Immature natural killer cell (primary cell): ENCODE measurements around the gene ZNF808. TPM values are rescaled to one million over a fixed set of nuclear protein-coding genes. Genes with fewer than 3 reads are reported as not detected.
"Not testable (repeated sequence)": the region's sequence is repeated elsewhere in the genome, so short reads cannot be mapped to it uniquely, and the experiment has no call there.

ENCODE experiments used
- DNase-seq, 3 donors: peaks; one replicate each; pipeline ENCODE4 v3.0.0; 2022; ENCODE audit warnings: mixed read lengths in 1 of 3
- H3K27ac Mint-ChIP-seq, 6 donors: one replicate each; pipeline ENCODE4 v1.8.0; 2020; ENCODE audit warnings: mixed read lengths in 6 of 6, mild to moderate bottlenecking in 5 of 6, inconsistent platforms in 4 of 6, moderate library complexity in 3 of 6
- H3K27me3 Mint-ChIP-seq, 3 donors: one replicate each; pipeline ENCODE4 v1.8.0; 2020 to 2021; ENCODE audit warnings: low read depth in 3 of 3, mild to moderate bottlenecking in 3 of 3, mixed read lengths in 3 of 3, moderate library complexity in 3 of 3, inconsistent platforms in 1 of 3
- H3K36me3 Mint-ChIP-seq, 3 donors: one replicate each; pipeline ENCODE4 v1.8.0; 2020; ENCODE audit warnings: mixed read lengths in 3 of 3, inconsistent platforms in 2 of 3, mild to moderate bottlenecking in 2 of 3
- H3K4me1 Mint-ChIP-seq, 2 donors: one replicate each; pipeline ENCODE4 v1.8.0; 2020; ENCODE audit warnings: inconsistent platforms in 2 of 2, mild to moderate bottlenecking in 2 of 2, mixed read lengths in 2 of 2, moderate library complexity in 1 of 2
- H3K4me3 Mint-ChIP-seq, 5 donors: one replicate each; pipeline ENCODE4 v1.8.0; 2020; ENCODE audit warnings: mild to moderate bottlenecking in 5 of 5, mixed read lengths in 5 of 5, inconsistent platforms in 3 of 5, moderate library complexity in 3 of 5
- H3K9me3 Mint-ChIP-seq, 6 donors: one replicate each; pipeline ENCODE4 v1.8.0; 2020; ENCODE audit warnings: mild to moderate bottlenecking in 6 of 6, mixed read lengths in 6 of 6, inconsistent platforms in 4 of 6, moderate library complexity in 3 of 6
- polyA plus RNA-seq, 3 donors: library from polyadenylated mRNA; unstranded; fragments of 300-500 nt; fragmentation: Illumina TruSeq; gene quantifications; one replicate each; pipeline ENCODE4 v1.2.3, GENCODE V29; 2021

The ZNF808 gene
- polyA plus RNA-seq, 3 donors from 2014 or later, result 12.4 to 16.6 TPM; not detected in 1

GRCh38 chr19:52518646-52519045 lies 8.8 kb upstream of the ZNF808 start:
- peaks cover 0 to 26% (median 6%) of the 10 kb centered on the region in 3 donors for H3K36me3 Mint-ChIP-seq
- peaks cover 5 to 16% of the 10 kb centered on the region in 2 donors for H3K4me1 Mint-ChIP-seq
- peaks cover 17 to 32% (median 29%) of the 10 kb centered on the region in 6 donors for H3K9me3 Mint-ChIP-seq
- no peak for DNase-seq
- no peak overlapping the region for H3K4me3 Mint-ChIP-seq
- H3K27me3 Mint-ChIP-seq, result peaks cover 2 to 8% (median 4%) of the 10 kb centered on the region in 3 donors
- H3K27ac Mint-ChIP-seq, result peak overlapping the region in 1 of 6 donors; percentile 56

DNA sequence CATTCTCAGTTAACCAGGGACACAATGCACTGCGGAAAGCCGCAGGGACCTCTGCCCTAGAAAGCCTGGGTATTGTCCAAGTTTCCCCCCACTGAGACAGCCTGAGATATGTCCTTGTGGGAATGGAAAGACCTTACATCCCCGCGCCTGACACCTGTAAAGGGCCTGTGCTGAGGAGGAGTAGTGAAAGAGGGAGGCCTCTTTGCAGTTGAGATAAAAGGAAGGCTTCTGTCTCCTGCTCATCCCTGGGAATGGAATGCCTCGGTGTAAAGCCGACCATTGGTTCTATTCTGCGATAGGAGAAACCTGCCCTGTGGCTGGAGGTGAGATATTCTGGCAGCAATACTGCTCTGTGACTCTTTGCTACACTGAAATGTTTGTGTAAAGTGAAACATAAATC lies 8.3 kb upstream of the ZNF808 start:
- H3K27me3 Mint-ChIP-seq, H3K27ac Mint-ChIP-seq, H3K4me3 Mint-ChIP-seq, DNase-seq: not testable (repeated sequence)
- peaks cover 14 to 27% (median 23%) of the 10 kb centered on the region in 6 donors for H3K9me3 Mint-ChIP-seq
- H3K36me3 Mint-ChIP-seq, result peaks cover 0 to 20% (median 2%) of the 10 kb centered on the region in 3 donors
- peaks cover 5 to 16% of the 10 kb centered on the region in 2 donors for H3K4me1 Mint-ChIP-seq

GRCh38 chr19:52520013-52520412 lies 7.5 kb upstream of the ZNF808 start:
- peaks cover 4 to 8% (median 4%) of the 10 kb centered on the region in 3 donors for H3K27me3 Mint-ChIP-seq
- H3K36me3 Mint-ChIP-seq, result peaks cover 0 to 15% (median 0%) of the 10 kb centered on the region in 3 donors
- no peak overlapping the region for H3K4me3 Mint-ChIP-seq
- peaks cover 7 to 20% (median 17%) of the 10 kb centered on the region in 6 donors for H3K9me3 Mint-ChIP-seq
- no peak for DNase-seq
- peaks cover 5 to 16% of the 10 kb centered on the region in 2 donors for H3K4me1 Mint-ChIP-seq
- H3K27ac Mint-ChIP-seq, result no peak overlapping the region

DNA sequence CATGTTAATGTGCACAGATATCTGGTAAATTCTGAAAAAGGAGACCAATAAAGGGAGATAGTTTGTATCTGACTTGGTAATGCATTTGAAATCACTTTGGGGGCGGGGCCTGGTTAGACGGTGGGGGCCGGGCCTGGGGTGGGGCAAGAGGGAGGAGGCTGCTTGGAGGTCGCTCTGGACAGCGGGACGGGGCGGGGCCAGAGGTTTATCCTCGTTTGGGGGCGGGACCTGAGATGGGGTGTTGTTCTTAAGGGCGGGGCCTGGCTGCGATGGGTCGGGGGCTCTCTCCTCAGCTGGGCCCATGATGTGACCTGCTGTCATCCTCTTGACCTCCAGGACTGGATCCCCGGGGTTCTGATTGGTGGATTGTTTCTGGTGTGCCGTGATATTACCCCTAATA lies 4.9 kb upstream of the ZNF808 start:
- peaks cover 0 to 6% (median 0%) of the 10 kb centered on the region in 6 donors for H3K9me3 Mint-ChIP-seq

DNA sequence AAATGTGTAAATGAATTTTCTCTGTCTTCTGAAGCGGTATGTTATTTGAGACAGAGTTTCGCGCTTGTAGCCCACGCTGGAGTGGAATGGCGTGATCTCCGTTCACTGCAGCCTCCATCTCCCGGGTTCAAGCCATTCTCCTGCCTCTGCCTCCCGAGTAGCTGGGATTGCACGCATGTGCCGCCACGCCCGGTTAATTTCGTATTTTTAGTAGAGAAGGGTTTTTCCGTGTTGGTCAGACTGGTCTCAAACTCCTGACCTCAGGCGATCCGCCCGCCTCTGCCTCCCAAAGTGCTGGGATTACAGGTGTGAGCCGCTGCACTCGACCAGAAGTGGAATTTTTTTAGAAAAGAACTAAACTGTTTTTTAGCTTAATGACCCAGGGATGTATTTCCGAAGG lies 3.4 kb upstream of the ZNF808 start:
- peaks cover 19 to 25% of the 10 kb centered on the region in 2 donors for H3K4me1 Mint-ChIP-seq
- no peak overlapping the region for H3K4me3 Mint-ChIP-seq
- no peak overlapping the region for H3K27ac Mint-ChIP-seq
- peaks cover 2 to 8% (median 4%) of the 10 kb centered on the region in 3 donors for H3K27me3 Mint-ChIP-seq
- H3K36me3 Mint-ChIP-seq, result peaks cover 0 to 4% (median 4%) of the 10 kb centered on the region in 3 donors
- DNase-seq, result no peak
- H3K9me3 Mint-ChIP-seq, result peaks cover 0 to 6% (median 0%) of the 10 kb centered on the region in 6 donors

More for the DNA sequence above, 4.9 kb upstream of the ZNF808 start:
- H3K27ac Mint-ChIP-seq, result no peak overlapping the region
- no peaks in the 10 kb centered on the region for H3K36me3 Mint-ChIP-seq
- peaks cover 12 to 23% of the 10 kb centered on the region in 2 donors for H3K4me1 Mint-ChIP-seq
- no peak for DNase-seq
- H3K4me3 Mint-ChIP-seq, result no peak overlapping the region
- H3K27me3 Mint-ChIP-seq, result peaks cover 2 to 8% (median 4%) of the 10 kb centered on the region in 3 donors

DNA sequence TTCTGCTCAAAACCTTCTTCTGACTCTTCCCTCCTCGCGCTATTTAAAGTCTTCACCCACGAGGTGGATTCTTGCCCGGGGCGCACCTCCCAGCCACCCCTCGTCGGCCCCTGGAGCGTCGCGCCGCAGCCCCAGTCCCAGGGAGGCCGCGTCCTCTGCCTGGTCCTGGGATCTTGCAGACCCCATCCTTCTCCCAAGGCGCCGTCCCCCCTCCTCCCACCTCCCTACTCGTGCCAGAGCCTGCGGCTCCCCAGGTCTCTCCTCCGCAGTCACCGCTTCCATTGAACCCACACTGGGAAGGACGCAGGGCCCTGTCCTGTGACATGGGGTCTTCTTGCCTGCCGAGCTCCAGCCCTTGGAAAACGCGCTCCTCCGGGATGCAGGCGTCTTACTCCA lies 486 bp downstream of the ZNF808 start:
- Mint-ChIP-seq H3K27me3 (peaks cover 0 to 2% (median 0%) of the 10 kb centered on the region in 3 donors), H3K36me3 (peaks cover 0 to 4% (median 4%) of the 10 kb centered on the region in 3 donors), H3K4me3 (peak overlapping the region; percentile 98 to 100 (median 99)), H3K27ac (peak overlapping the region; percentile 97 to 100 (median 99)), H3K4me1 (peaks cover 31 to 35% of the 10 kb centered on the region in 2 donors), H3K9me3 (no peaks in the 10 kb centered on the region)
- peak in 1 of 3 donors; percentile 7 for DNase-seq

DNA sequence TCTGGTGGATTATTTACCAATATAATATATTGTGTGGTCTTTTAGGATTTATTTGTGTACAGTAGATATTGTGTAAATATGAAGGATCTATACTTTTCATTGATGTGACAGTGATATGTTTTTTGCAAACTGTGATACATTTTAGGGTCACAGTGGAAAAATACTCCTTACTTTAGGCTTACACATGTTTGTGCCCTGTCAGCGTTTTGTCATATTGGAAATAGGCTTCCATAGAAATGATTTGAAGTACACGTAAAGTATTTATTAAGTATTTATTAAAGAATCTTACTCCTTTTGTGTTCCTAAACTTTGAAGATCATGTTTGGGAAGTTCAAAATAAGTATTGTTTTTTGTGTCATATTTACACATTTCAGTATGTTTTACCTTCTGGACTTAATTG lies 5.0 kb downstream of the ZNF808 start:
- Mint-ChIP-seq H3K36me3 (peaks cover 0 to 8% (median 6%) of the 10 kb centered on the region in 3 donors), H3K27me3 (peaks cover 0 to 7% (median 0%) of the 10 kb centered on the region in 3 donors), H3K27ac (peak overlapping the region in 1 of 6 donors; percentile 31), H3K4me1 (peaks cover 52 to 62% of the 10 kb centered on the region in 2 donors), H3K4me3 (no peak overlapping the region), H3K9me3 (no peaks in the 10 kb centered on the region)
- no peak for DNase-seq

- Mint-ChIP-seq H3K27me3 (peaks cover 0 to 9% (median 0%) of the 10 kb centered on the region in 3 donors), H3K36me3 (peaks cover 5 to 9% (median 9%) of the 10 kb centered on the region in 3 donors), H3K4me1 (peaks cover 51 to 65% of the 10 kb centered on the region in 2 donors), H3K9me3 (peaks cover 0 to 3% (median 0%) of the 10 kb centered on the region in 6 donors), H3K27ac (peak overlapping the region in 2 of 6 donors; percentile 49 to 90), H3K4me3 (peak overlapping the region in 2 of 5 donors; percentile 93 to 94)
- no peak for DNase-seq
Observed at GRCh38 chr19:52533901-52534300, 6.4 kb downstream of the ZNF808 start.

GRCh38 chr19:52535385-52535770 lies 7.9 kb downstream of the ZNF808 start:
- DNase-seq, result peak in 1 of 3 donors; percentile 46
- H3K36me3 Mint-ChIP-seq, result peaks cover 10 to 14% (median 14%) of the 10 kb centered on the region in 3 donors
- H3K27ac Mint-ChIP-seq, result peak overlapping the region; percentile 77 to 97 (median 92)
- peaks cover 53 to 68% of the 10 kb centered on the region in 2 donors for H3K4me1 Mint-ChIP-seq
- H3K9me3 Mint-ChIP-seq, H3K27me3 Mint-ChIP-seq: not testable (repeated sequence)
- peak overlapping the region; percentile 89 to 99 (median 93) for H3K4me3 Mint-ChIP-seq

DNA sequence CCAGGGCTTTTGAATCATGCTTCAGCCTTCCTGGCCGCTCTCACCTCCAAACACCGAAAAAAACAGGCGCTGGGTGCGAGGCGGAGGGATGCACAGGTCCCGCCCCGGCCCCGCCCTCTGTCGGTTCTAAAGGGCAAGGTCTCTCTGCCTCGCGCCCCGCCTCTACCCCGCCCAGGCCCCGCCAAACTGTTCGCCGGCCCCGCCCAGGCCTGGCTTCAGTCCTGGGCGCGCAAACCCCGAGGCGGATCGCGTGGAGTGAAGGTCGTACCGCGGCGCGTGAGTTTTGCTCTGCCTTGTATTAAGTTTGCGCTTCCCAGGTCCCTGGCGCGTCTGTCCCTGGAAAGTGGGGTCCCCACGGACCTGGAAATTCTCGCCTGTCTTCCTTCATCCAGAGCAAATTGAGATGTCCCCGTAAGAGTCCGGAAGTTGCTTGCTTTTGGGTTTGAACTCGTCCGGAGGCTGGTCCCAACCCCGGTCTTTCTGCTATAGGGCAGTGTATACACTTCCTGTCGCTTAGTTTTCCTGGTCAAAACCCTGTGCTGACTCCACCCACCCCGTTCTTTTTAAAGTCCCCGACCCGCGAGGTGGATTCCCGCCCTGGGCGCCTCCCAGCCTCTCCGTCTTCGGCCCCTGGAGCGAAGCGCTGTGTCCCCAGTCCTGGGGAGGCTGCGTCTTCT lies 8.4 kb downstream of the ZNF808 start:
- DNase-seq, result peak; percentile 78 to 84 (median 84)
- Mint-ChIP-seq H3K4me3 (peak overlapping the region; percentile 89 to 99 (median 93)), H3K9me3 (peaks cover 0 to 5% (median 0%) of the 10 kb centered on the region in 6 donors), H3K27ac (peak overlapping the region; percentile 77 to 97 (median 92)), H3K27me3 (peaks cover 0 to 9% (median 0%) of the 10 kb centered on the region in 3 donors), H3K36me3 (peaks cover 14 to 17% (median 16%) of the 10 kb centered on the region in 3 donors), H3K4me1 (peaks cover 54 to 73% of the 10 kb centered on the region in 2 donors)

- H3K27me3 Mint-ChIP-seq, result peaks cover 0 to 9% (median 0%) of the 10 kb centered on the region in 3 donors
- H3K4me3 Mint-ChIP-seq, result peak overlapping the region; percentile 89 to 99 (median 93)
- H3K9me3 Mint-ChIP-seq, result peaks cover 0 to 5% (median 0%) of the 10 kb centered on the region in 6 donors
- peak; percentile 73 to 75 (median 75) for DNase-seq
- H3K27ac Mint-ChIP-seq, result peak overlapping the region; percentile 77 to 97 (median 92)
- peaks cover 56 to 78% of the 10 kb centered on the region in 2 donors for H3K4me1 Mint-ChIP-seq
- peaks cover 14 to 17% (median 16%) of the 10 kb centered on the region in 3 donors for H3K36me3 Mint-ChIP-seq
Observed at GRCh38 chr19:52536448-52536800, 9.0 kb downstream of the ZNF808 start.

DNA sequence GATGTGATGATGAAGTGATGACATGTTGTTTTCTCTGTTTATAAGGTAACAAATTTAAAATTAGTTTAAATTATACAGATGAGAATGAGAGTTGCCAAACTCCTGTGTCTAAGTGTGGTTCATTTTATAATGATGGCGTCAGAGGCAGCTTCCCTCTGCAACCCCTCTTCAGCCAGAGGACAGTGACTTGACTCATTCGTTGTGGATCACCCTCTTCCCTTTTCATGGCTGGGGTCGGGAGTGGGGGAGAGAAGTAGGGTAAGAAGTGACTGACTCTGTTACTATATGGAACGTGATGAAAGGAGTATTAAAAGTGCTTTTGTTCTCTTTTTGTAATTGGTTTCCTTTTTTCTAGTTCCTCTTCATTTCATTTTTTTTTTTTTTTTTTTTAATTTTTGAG lies 11.3 kb downstream of the ZNF808 start:
- Mint-ChIP-seq H3K9me3 (peaks cover 2 to 12% (median 9%) of the 10 kb centered on the region in 6 donors), H3K27ac (peak overlapping the region in 4 of 6 donors; percentile 16 to 85 (median 49)), H3K36me3 (peaks cover 24 to 37% (median 35%) of the 10 kb centered on the region in 3 donors), H3K4me1 (peaks cover 74 to 90% of the 10 kb centered on the region in 2 donors), H3K4me3 (peak overlapping the region in 3 of 5 donors; percentile 13 to 37 (median 15))
- not testable (repeated sequence) for H3K27me3 Mint-ChIP-seq, DNase-seq

DNA sequence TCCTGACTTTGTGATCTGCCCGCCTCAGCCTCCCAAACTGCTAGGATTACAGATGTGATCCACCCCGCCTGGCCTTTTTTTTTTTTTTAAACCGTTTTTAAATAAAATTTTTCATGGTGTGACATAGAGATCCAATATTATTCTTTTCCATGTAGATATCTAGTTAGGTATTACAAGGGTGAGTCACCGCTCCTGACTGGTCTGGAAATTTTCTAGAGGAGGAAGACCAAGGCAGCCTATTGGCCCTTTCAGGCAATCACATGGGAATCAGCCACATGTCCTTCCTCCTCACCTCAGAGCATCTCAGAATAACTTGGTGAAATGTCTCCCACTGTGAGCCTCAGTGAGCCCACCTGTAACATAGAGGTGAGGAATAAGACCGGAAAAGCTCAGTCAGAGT lies 13.7 kb downstream of the ZNF808 start:
- Mint-ChIP-seq H3K9me3 (peaks cover 2 to 15% (median 9%) of the 10 kb centered on the region in 6 donors), H3K36me3 (peaks cover 31 to 49% (median 43%) of the 10 kb centered on the region in 3 donors), H3K27ac (peak overlapping the region in 2 of 6 donors; percentile 14 to 59), H3K4me3 (peak overlapping the region in 3 of 5 donors; percentile 21 to 85 (median 27)), H3K4me1 (peaks cover 70 to 83% of the 10 kb centered on the region in 2 donors)
- DNase-seq, H3K27me3 Mint-ChIP-seq: not testable (repeated sequence)

DNA sequence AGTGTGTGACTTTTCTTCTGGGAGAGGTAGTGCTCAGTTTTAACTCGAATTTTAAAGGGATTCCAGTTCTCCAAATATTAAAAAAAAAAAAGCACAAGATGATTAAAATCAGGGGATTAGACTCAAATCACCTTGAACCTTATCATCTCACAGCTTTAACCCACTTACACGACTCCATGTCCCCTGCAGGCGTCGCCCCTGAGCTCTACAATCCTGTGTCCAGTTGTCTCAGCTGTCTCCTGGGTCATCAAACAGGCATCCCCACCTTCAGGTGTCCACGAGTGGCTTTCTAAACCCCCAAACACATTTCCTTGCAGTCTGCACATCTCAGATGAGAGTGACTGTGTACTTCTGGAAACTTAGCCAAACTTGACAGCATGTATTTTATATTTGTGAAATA lies 14.1 kb downstream of the ZNF808 start:
- H3K4me1 Mint-ChIP-seq, result peaks cover 66 to 79% of the 10 kb centered on the region in 2 donors
- peaks cover 2 to 15% (median 9%) of the 10 kb centered on the region in 6 donors for H3K9me3 Mint-ChIP-seq
- DNase-seq, result no peak
- peak overlapping the region in 3 of 5 donors; percentile 9 to 85 (median 27) for H3K4me3 Mint-ChIP-seq
- H3K36me3 Mint-ChIP-seq, result peaks cover 31 to 52% (median 48%) of the 10 kb centered on the region in 3 donors
- H3K27me3 Mint-ChIP-seq, result peaks cover 0 to 4% (median 1%) of the 10 kb centered on the region in 3 donors
- peak overlapping the region; percentile 59 to 88 (median 76) for H3K27ac Mint-ChIP-seq
